ENCODE results near the gene CXorf38.

CXorf38 gene

GRCh38 chrX:40661489-40661888 is 14.1 kb upstream of the CXorf38 start:
- Histone ChIP-seq H3K27me3 (ENCODE audit: insufficient read depth, low read depth, severe bottlenecking) (no peaks in the 10 kb centered on the region), H3K36me3 (peaks cover 69% of the 10 kb centered on the region), H3K27ac (no peak overlapping the region), H3K9me3 (ENCODE audit: severe bottlenecking) (no peaks in the 10 kb centered on the region), H3K4me3 (ENCODE audit: low read depth, low read length) (no peak overlapping the region)
- no peak for DNase-seq
- TF ChIP-seq CTCF (IDR thresholded peaks at IDR 0.05; ENCODE audit: low read depth, low read length) = no peak

- peaks cover 61% of the 10 kb centered on the region for H3K36me3 ChIP-seq
- no peak overlapping the region for H3K27ac ChIP-seq
- H3K27me3 ChIP-seq (ENCODE audit: insufficient read depth, low read depth, severe bottlenecking) = no peaks in the 10 kb centered on the region
- H3K9me3 ChIP-seq (ENCODE audit: severe bottlenecking) = no peaks in the 10 kb centered on the region
- H3K4me3 ChIP-seq (ENCODE audit: low read depth, low read length) = no peak overlapping the region
- no peak for TF ChIP-seq CTCF (IDR thresholded peaks at IDR 0.05; ENCODE audit: low read depth, low read length)
- no peak for DNase-seq
Measured at GRCh38 chrX:40660381-40660780, 13.0 kb upstream of the CXorf38 start.

GRCh38 chrX:40653535-40653934 is 6.2 kb upstream of the CXorf38 start:
- H3K4me3 ChIP-seq (ENCODE audit: low read depth, low read length) = no peak overlapping the region
- H3K9me3 ChIP-seq (ENCODE audit: severe bottlenecking) = no peaks in the 10 kb centered on the region
- H3K36me3 ChIP-seq = peaks cover 41% of the 10 kb centered on the region
- H3K27me3 ChIP-seq (ENCODE audit: insufficient read depth, low read depth, severe bottlenecking) = no peaks in the 10 kb centered on the region
- TF ChIP-seq CTCF (IDR thresholded peaks at IDR 0.05; ENCODE audit: low read depth, low read length) = no peak
- DNase-seq = no peak
- no peak overlapping the region for H3K27ac ChIP-seq

- Histone ChIP-seq H3K4me3 (ENCODE audit: low read depth, low read length) (no peak overlapping the region), H3K27me3 (ENCODE audit: insufficient read depth, low read depth, severe bottlenecking) (no peaks in the 10 kb centered on the region), H3K9me3 (ENCODE audit: severe bottlenecking) (no peaks in the 10 kb centered on the region), H3K27ac (no peak overlapping the region), H3K36me3 (peaks cover 41% of the 10 kb centered on the region)
- TF ChIP-seq CTCF (IDR thresholded peaks at IDR 0.05; ENCODE audit: low read depth, low read length) = no peak
- no peak for DNase-seq
Measured at GRCh38 chrX:40652664-40653063, 5.3 kb upstream of the CXorf38 start.

- H3K4me3 ChIP-seq (ENCODE audit: low read depth, low read length) = no peak overlapping the region
- H3K9me3 ChIP-seq (ENCODE audit: severe bottlenecking) = no peaks in the 10 kb centered on the region
- peak; percentile 63 for DNase-seq
- H3K36me3 ChIP-seq = peaks cover 35% of the 10 kb centered on the region
- H3K27me3 ChIP-seq (ENCODE audit: insufficient read depth, low read depth, severe bottlenecking) = no peaks in the 10 kb centered on the region
- TF ChIP-seq CTCF (IDR thresholded peaks at IDR 0.05; ENCODE audit: low read depth, low read length) = peak; percentile 48; the same call in 1 of the 2 replicates
- no peak overlapping the region for H3K27ac ChIP-seq
Measured at GRCh38 chrX:40651620-40652223, 4.4 kb upstream of the CXorf38 start.
